GM18505 (cell line): ENCODE measurements around the gene ESRRG.

Source experiments
- ATAC-seq: cut with Tn5 transposase; IDR thresholded peaks from one replicate; pipeline ENCODE4 v1.9.1; 2021; ENCODE audit not compliant: unreplicated experiment
- POLR2A ChIP-seq: IDR thresholded peaks from 4 replicates; pipeline ENCODE4 v1.6.1; 2011; ENCODE audit warnings: borderline replicate concordance; ENCODE audit not compliant: insufficient read depth, insufficient read length; ENCODE audit errors: extremely low read depth

ESRRG gene

DNA sequence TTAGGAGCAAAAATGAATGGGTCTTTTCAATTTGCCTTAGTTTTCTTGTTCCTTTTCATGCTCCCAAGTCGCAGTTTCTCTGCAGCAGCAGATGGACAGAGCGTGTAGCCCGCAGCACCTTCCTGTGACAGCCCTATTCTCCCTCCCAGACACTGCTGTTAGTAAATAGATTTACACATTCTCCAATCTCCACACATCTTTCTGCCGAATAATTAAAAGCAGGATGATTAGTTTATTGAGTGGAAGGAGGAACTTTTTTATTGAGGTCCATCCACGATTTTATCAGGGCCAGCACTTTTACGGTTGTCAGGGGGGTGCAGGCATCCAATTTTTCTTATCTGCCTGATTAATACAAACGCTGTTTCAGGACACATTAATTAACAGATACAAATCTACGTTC is 201.8 kb downstream of the ESRRG start:
- ATAC-seq = no peak
- TF ChIP-seq POLR2A = no peak

DNA sequence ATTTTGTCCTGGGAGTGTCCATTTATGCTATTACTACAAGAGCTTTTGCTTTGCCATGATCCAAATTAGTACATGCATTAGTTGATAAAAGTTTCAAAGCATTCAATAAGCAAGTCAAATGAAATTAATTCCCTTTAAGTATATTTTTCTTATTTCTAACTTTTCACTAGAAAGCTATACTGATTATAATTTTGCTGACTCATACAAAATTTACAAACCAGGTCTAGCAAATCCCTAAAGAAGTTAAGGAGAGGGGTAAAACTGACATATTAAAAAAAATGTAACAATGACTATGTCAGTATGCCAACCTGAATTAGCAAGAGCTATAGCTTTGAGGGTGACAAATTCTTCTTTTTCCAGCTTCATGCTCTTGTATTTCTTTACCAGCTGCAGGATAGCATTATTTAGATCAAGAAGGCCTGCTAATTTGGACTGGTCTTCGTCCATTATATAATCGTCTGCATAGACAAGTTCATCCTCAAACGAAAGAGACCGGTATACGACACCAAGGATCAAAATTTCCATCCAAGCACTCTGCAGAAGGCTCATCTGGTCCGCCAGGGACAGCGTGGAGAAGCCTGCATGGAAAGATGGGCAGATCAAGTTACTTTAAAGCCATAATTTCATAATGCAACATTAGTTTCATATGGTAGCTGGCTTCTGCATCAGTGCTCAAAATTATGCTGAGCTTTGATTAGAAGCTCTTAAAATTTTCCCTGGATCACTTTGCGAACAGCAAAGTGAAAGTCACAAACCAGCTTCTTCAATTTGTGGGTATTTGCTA is 204.2 kb downstream of the ESRRG start:
- ATAC-seq = no peak
- TF ChIP-seq POLR2A = no peak

DNA sequence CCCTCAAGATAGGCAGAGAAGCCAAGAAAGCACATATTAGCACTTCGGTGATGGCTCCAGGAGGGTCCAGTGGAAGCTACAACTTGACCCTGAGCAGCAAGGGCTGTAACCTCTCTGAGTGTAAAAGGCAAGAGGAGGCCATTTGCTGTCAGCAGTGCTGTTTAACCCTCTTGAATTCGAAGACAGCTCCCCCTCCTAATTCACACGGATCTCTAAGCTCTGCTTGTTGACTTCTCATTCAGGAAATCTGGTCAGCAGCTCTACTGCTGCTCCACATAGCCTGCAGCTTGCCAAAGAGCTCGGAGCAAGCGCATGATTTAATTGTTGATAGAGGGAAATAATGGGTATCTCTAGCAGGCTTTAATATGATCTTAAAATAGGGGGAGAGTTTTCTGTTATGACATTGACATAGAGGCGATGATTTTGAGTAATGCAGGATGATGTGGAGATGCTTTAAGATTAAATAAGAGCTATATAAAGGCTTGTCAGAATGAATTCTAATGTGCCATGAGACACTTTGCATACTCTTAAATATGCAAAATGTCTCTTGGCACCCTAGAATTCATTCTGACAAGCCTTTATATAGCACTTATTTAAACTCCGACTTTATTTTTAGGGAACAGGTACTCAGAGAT is 220.6 kb downstream of the ESRRG start:
- ATAC-seq = no peak

DNA sequence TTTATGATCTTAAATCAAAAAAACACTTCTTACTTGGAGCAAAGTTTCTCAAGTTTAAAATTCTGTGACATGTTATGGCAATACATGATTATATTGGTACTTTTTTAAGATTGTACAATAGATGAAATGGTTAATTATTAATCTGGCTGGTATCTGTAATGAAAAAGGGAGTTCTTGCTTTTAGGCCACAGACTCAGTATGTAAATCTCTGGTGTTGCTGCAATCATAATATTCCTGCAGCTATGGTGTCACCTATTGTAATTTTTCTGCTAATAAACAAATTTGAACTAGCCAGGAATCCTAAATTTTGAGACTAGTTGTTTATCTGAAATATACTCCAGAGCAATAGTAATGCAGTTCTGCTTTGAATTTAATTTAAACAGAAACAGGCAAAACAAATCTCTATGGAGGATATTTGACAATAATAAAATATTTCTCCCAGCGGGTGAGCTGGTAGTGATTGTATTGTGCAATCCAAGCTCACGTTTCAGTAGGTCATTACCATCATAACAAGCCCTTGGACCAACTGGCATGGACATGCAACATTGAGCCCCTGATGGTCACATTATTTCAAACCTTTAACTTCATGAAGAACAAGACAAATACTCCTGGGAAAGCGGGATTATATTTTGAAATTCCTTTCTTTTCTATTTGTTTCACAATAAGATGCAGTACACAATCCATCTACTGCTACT is 222.8 kb downstream of the ESRRG start:
- TF ChIP-seq POLR2A = no peak
- ATAC-seq = no peak

More for the DNA sequence above, 220.6 kb downstream of the ESRRG start:
- TF ChIP-seq POLR2A = no peak

DNA sequence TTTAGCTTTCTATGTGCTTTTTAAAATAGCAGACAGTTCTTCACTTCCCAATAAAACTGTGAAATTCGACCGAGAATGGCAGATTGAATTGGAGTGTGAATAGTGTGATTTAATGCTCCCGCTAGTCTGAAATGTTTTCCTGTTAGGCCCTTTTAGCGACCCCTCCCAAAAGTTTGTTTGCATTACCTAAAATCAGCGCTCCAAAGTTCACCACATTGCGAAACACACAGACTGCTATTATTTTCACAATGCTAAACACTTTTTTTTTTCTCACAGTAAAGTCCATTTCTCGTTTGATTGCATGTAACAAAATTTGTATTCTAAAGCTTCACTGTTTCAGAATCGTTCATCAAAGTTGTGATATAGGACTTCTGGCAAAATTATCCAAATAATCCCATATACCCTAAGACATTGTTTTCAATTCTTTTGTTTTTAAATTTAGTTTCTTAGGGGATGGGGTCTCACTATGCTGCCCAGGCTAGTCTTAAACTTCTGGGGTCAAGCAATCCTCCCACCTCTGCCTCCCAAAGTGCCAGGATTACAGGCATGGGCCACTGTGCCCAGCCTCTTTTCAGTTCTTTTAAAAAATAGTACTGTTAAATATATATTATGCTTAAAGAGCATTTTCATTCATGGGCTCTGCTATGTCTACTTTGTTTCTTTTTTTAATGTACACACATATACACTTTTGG is 223.5 kb downstream of the ESRRG start:
- no peak for ATAC-seq
- TF ChIP-seq POLR2A = no peak

DNA sequence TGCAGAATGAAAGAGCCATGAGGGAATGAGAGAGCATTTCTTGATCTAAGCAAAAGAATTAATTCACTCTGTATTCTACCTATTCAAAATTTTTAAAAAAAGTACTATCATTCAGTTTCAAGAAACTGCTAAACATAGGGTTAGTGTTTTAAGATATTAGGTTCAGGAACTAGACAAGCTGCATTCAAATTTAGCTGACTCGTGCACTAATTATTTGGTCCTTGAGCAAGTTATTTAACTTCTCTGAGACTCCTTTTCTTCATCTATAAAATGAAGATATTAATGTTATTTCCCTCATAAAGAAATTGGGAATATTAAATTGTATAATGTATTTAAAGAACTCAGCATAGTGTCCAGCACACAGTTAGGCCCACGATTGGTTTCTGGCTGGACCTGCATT is 225.0 kb downstream of the ESRRG start:
- no peak for TF ChIP-seq POLR2A
- ATAC-seq = no peak

DNA sequence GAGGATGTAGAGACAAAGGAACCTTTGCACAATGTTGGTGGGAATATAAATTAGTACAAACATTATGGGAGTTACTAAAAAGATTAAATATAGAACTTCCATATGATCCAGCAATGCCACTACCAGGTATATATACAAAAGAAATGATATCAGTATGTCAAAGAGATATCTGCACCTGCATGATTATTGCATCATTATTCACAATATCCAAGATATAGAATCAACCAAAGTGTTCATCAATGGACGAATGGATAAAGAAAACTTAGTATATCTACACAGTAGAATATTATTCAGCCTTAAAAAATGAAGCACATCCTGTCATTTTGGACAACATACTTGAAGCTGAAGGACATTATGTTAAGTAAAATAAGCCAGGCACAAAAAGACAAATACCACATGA is 238.2 kb downstream of the ESRRG start:
- ATAC-seq = no peak
- no peak for TF ChIP-seq POLR2A

DNA sequence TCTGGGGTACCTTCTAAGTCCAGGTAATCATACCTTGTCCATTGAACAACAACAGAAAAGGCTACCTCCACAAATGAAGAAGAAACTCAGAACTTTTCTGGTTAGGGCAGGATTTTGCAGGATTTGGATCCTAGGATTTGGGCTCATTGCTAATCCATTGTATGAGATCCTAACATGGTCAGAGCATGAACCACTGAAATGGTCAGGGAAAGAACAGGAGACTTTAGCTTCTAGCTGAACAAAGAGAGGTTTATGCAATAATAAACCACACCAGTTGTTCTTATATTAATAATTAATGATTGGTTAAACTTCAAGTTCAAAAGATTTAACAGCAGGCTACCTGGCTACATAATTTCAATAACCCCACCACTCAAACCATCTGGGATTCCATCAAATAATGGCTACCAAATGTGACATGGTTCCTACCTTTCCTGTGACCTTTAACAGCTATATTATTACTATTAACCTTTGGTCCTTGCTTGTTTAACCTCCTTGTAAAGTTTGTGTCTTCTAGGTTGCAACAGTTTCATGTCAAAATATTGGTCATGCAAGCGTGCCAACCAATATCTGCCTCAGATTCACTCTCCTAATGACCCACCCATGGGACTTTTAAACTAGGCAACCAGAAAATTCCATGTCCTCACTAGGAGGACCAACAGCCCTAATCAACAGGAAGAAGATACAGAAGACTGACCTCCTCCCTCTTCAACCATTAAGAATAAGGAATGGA is 239.4 kb downstream of the ESRRG start:
- no peak for TF ChIP-seq POLR2A
- no peak for ATAC-seq

DNA sequence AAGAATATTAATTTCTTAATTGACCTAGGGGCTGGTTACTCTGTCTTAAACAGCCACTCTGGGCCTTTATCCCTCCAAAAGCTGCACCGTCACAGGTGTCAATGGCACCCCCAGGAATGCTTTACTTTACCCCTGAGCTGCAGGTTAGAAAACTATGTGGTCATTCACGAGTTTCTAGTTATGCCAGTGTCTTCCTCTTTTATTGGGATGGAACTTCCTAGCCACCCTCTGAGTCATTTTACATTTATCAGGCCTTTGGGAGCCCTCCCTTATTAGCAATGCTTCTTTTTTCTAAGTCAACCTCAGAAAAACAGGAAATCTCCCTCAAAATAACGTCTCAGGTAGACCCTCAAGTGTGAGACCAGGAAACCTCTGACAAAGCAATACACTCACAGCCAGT is 240.6 kb downstream of the ESRRG start:
- no peak for ATAC-seq
- TF ChIP-seq POLR2A = no peak

DNA sequence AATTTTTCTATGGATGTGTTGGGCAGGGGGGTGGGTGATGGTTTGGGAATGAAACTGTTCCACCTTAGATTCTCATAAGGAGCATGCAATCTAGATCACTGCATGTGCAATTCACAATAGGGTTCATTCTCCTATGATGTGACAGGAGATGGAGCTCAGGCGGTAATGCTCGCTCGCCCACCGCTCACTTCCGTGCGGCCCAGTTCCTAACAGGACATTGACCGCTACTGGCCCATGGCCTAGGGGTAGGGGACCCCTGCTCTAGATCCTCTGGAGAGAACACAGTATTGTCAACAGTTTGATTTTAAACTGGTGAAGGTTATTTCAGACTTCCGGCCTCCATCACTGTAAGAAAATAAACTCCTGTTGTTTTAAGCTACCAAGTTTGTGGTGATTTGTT is 245.0 kb downstream of the ESRRG start:
- ATAC-seq = no peak

DNA sequence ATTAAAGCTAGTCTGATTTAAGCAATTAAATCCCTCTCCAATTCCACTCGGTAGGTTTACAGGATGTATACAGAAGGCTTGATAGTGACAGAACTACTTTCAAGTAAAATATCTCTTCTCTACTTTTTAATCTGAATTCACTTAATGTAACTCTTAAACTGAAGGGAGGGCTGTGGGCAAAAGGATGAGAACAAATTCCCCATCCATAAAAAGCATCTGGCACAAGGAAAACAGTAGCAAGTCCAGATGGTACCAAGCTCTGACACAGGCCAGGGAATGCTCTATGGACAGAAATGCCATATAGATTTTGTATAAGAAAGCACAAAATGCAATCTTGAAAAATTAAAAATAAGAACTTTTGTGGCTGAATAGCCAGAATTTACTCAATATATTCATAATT is 246.9 kb downstream of the ESRRG start:
- no peak for ATAC-seq
- no peak for TF ChIP-seq POLR2A

More for the DNA sequence above, 245.0 kb downstream of the ESRRG start:
- no peak for TF ChIP-seq POLR2A

DNA sequence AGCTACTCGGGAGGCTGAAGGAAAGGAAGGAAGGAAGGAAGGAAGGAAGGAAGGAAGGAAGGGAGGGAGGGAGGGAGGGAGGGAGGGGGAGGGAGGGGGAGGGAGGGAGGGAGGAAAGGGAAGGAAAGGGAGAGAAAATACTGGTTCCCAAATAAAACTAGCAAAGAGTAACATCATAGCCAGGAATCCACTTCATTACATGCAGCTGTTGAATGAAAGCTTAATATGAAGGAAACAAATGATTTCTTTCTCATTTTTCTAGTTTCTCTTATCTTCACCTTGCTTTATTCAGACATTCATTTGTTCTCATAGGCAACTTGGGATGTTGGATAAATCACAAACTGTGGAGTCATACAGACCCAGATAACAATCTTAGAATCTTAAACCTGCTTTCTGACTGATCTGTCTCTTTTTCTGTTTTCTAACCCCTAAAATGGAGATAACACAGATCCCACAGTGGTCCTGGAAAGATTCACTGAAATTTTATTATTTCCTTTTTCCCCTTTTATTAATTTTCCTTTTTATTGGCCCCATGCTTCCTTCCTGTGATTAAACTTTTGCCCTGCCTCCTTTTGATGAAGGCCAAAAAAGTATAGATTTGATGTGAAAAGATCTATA is 247.5 kb downstream of the ESRRG start:
- ATAC-seq = no peak
- no peak for TF ChIP-seq POLR2A
